ENCODE data around the gene TBX19.

Gene TBX19

DNA sequence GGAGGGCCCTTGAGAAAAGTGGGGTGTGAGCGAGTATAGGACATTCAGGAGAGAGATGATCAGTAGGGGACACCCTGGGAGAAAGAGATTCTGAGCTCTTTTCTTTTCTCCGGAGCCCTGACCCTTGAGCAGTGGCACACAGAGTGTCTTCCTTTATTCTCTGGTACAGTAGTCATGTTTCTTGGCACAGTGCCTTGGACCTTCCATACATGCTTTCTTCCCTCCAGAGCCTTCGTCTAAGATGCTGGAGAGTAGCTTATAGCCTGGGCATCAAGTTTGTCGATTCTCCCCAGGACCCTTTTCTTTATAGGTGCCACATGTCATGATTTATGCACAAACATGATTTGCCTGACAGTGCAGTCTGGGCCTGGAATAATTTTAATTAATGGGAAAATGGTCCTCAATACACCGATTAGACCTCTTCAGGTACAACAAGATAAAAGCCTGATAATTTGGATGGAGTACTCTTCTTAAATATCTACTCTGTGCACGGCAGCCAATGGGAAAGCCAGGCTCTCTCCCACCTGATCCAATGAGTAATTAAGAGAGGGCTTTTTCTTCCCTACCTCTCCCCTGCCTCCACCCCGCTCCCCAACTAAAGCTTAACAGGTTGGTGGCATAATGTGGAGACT, at the start of gene TBX19:
TSS of gene TBX19 (plus strand) at position 582 of the 632 bp plus-strand sequence. CDS start 214 bp downstream, outside the sequence.
- Histone ChIP-seq H2AFZ (ENCODE audit: low read length, unreplicated experiment) (no peak within 1 kb of the TSS), H3K36me3 (ENCODE audit: insufficient read depth, low read length) (no peaks in the 10 kb centered on the region), H3K4me3 (ENCODE audit: low read depth, low read length) (no peak within 1 kb of the TSS), H3K27ac (ENCODE audit: low read depth, low read length) (no peak within 1 kb of the TSS), H3K79me2 (ENCODE audit: control insufficient read depth, insufficient read depth, low read length, unreplicated experiment) (no peaks in the 10 kb centered on the region), H3K27me3 (ENCODE audit: insufficient read depth, low read length) (no peaks in the 10 kb centered on the region), H3K4me1 (ENCODE audit: control insufficient read depth, insufficient read depth, low read length, unreplicated experiment) (no peaks in the 10 kb centered on the region)

DNA sequence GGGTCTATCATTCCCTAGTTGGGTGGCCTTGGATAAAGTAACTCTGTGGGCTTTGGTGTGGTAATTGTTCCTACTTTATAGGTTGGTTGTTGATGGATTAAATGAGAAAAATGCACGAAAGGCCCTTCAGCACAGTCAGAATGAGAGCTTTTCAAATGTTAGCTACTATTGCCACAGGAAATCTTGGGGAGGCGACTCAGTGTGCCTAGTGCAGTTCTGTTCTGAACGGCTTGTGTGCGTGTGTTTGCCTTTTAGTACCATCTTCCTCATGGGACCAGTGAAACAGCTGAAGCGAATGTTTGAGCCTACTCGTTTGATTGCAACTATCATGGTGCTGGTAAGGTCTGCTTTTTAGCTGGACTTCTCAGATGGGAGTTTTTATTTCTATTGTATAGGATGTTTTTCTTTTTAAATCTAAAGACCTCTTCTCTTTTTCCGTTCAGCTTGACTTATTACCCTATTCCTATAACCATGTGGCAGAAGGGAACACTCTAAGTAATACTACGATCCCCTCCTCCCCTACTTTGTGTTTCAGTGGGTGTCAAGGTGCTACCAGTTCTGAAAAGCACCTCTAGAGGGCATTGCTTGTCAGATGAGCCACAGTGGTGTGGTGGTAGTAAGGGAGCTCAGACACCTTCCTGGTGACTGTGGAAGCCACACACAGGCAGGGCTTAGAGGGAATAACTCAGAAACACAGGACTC, 45.7 kb upstream of the TBX19 start:
- Histone ChIP-seq H2AFZ (ENCODE audit: low read length, unreplicated experiment) (no peak overlapping the region), H3K4me1 (ENCODE audit: control insufficient read depth, insufficient read depth, low read length, unreplicated experiment) (peaks cover 4% of the 10 kb centered on the region), H3K79me2 (ENCODE audit: control insufficient read depth, insufficient read depth, low read length, unreplicated experiment) (peaks cover 15% of the 10 kb centered on the region), H3K27ac (ENCODE audit: low read depth, low read length) (no peak overlapping the region), H3K4me3 (ENCODE audit: low read depth, low read length) (no peak overlapping the region), H3K27me3 (ENCODE audit: insufficient read depth, low read length) (no peaks in the 10 kb centered on the region), H3K36me3 (ENCODE audit: insufficient read depth, low read length) (no peaks in the 10 kb centered on the region; the same call in 1 of the 2 replicates)

DNA sequence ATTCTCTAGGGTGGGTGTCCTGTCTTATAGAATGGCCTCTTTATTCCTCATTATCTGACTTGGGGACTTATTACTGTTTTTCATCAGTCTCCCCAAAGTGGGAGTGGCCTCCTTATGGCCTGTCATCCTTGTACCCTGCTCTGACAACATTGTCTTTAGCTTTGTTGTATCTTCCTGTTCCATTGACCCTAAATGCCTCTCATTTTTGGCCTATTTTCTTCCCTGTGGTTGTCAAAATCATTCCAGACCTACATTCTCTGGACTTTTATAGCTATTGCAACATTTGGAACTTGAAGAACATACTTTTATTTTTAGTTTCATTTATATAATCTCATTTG, 45.2 kb upstream of the TBX19 start:
- Histone ChIP-seq H3K27me3 (ENCODE audit: insufficient read depth, low read length) (no peaks in the 10 kb centered on the region), H3K4me1 (ENCODE audit: control insufficient read depth, insufficient read depth, low read length, unreplicated experiment) (peaks cover 4% of the 10 kb centered on the region), H3K4me3 (ENCODE audit: low read depth, low read length) (no peak overlapping the region), H3K79me2 (ENCODE audit: control insufficient read depth, insufficient read depth, low read length, unreplicated experiment) (peaks cover 12% of the 10 kb centered on the region), H2AFZ (ENCODE audit: low read length, unreplicated experiment) (no peak overlapping the region), H3K36me3 (ENCODE audit: insufficient read depth, low read length) (no peaks in the 10 kb centered on the region; the same call in 1 of the 2 replicates), H3K27ac (ENCODE audit: low read depth, low read length) (no peak overlapping the region)

DNA sequence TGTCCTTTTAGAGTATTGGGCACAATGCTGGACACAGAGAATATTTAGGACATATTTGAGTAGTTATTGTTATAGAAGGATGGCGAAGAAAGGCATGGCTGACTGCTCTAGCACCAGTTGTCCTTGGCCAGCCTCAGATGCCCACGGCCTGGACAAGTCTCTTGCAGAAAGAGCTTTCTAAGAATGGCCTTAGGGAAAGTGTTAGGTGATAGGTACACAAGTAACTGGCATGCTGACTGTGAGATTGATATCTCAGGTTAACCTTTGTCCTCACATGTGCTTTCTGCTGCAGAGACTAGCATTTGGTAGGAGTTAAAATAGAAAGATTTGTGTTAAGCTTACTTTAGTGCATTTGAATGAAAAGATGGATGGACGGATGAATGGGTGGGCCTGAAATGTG, 44.7 kb upstream of the TBX19 start:
- no peaks in the 10 kb centered on the region; the same call in 1 of the 2 replicates for H3K36me3 ChIP-seq (ENCODE audit: insufficient read depth, low read length)
- peaks cover 7% of the 10 kb centered on the region for H3K79me2 ChIP-seq (ENCODE audit: control insufficient read depth, insufficient read depth, low read length, unreplicated experiment)
- no peaks in the 10 kb centered on the region for H3K27me3 ChIP-seq (ENCODE audit: insufficient read depth, low read length)

DNA sequence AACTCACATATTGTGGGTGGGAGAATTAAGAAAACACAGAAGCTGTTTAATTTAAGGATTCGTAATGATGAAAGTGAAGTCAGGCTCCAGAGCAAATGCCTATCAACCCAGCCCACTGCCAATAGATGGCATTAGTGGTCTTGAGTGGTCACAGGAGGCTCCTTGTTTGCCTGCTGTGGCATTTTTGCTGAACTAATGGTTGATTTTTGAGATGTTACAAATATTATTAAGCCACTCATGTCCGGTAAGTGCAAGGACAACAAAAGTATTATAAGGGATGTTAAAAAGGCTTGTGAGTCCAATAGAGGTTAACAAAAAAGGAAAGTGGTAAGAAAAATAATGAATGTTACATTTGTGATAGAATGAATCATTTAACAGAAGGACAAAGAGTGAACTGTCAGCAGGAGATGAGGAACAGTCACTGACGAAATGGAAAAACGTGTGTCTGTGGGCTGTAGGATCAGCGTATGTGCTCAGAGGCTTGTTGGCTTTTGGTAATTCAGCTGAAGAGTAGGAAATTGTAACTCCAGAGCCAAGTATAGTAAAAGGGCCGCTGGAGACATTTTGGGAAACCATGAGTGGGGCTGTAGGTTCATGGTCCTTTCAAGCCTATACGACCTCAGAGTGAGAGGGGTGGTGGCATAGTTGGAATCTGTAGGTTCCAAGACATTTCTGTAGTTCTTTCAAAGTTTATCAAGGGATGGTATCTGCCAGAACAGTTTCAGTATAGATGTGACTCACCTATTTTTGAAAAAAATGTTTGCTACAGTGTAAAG, 43.7 kb upstream of the TBX19 start:
- H3K79me2 ChIP-seq (ENCODE audit: control insufficient read depth, insufficient read depth, low read length, unreplicated experiment): peaks cover 4% of the 10 kb centered on the region
- H3K36me3 ChIP-seq (ENCODE audit: insufficient read depth, low read length): no peaks in the 10 kb centered on the region; the same call in 1 of the 2 replicates
- no peak overlapping the region for H3K27ac ChIP-seq (ENCODE audit: low read depth, low read length)
- no peaks in the 10 kb centered on the region for H3K27me3 ChIP-seq (ENCODE audit: insufficient read depth, low read length)
- H3K4me3 ChIP-seq (ENCODE audit: low read depth, low read length): no peak overlapping the region
- H2AFZ ChIP-seq (ENCODE audit: low read length, unreplicated experiment): no peak overlapping the region
- H3K4me1 ChIP-seq (ENCODE audit: control insufficient read depth, insufficient read depth, low read length, unreplicated experiment): peaks cover 4% of the 10 kb centered on the region

More for the DNA sequence above, 44.7 kb upstream of the TBX19 start:
- H2AFZ ChIP-seq (ENCODE audit: low read length, unreplicated experiment): no peak overlapping the region
- H3K27ac ChIP-seq (ENCODE audit: low read depth, low read length): no peak overlapping the region
- no peak overlapping the region for H3K4me3 ChIP-seq (ENCODE audit: low read depth, low read length)
- H3K4me1 ChIP-seq (ENCODE audit: control insufficient read depth, insufficient read depth, low read length, unreplicated experiment): peaks cover 4% of the 10 kb centered on the region

DNA sequence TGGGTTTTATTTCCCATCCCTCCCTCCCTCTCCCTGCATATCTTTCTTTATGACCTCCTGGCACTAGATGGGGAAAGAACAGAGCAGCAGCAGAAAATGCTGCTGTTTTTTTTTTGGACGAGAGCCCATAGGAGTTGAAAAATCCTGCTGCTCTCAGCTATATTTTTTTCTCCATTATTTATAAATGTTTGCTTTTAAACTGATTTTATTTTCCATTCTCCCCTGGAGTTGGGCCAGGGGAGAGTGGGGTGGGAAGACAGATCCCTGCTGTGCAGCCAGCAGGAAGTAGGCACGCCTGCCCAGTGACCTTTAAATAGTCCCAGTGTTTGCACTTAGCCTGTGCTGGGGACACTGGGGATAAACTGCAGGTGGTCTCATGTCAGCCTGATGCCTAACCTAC, 37.5 kb upstream of the TBX19 start:
- Histone ChIP-seq H3K4me3 (ENCODE audit: low read depth, low read length) (no peak overlapping the region), H2AFZ (ENCODE audit: low read length, unreplicated experiment) (no peak overlapping the region), H3K27me3 (ENCODE audit: insufficient read depth, low read length) (no peaks in the 10 kb centered on the region), H3K27ac (ENCODE audit: low read depth, low read length) (no peak overlapping the region), H3K79me2 (ENCODE audit: control insufficient read depth, insufficient read depth, low read length, unreplicated experiment) (no peaks in the 10 kb centered on the region), H3K36me3 (ENCODE audit: insufficient read depth, low read length) (peaks cover 18% of the 10 kb centered on the region), H3K4me1 (ENCODE audit: control insufficient read depth, insufficient read depth, low read length, unreplicated experiment) (no peaks in the 10 kb centered on the region)

DNA sequence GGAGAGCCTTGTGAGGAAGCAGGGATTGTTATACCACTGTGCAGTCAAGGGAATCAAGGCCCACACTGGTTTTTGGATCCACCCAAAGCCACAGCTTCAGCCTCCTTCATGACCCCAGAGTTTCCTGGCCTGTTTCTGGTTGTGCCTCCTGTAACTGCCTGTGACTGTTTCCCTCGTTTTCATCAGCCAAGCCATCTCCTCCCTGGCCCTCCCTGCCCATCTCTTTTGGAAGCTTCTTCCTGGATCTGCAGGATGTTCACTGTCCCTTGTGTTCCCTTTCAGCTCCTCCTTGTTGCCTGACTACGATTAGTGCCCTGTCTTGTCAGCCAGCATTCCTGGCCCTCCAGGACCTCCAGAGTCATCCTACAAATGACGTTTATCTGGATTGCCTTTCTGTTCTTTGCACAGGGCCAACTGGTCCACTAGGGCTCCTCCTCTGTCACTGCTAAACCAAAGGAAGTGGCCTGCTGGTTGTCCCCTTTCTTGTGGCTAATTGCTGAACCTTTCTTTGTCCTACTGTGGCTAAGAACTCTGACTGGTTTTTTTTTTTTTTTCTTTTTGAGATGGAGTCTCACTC, 37.0 kb upstream of the TBX19 start:
- Histone ChIP-seq H3K27me3 (ENCODE audit: insufficient read depth, low read length) (no peaks in the 10 kb centered on the region), H3K79me2 (ENCODE audit: control insufficient read depth, insufficient read depth, low read length, unreplicated experiment) (no peaks in the 10 kb centered on the region), H2AFZ (ENCODE audit: low read length, unreplicated experiment) (no peak overlapping the region), H3K4me3 (ENCODE audit: low read depth, low read length) (no peak overlapping the region), H3K27ac (ENCODE audit: low read depth, low read length) (no peak overlapping the region), H3K4me1 (ENCODE audit: control insufficient read depth, insufficient read depth, low read length, unreplicated experiment) (no peaks in the 10 kb centered on the region), H3K36me3 (ENCODE audit: insufficient read depth, low read length) (peaks cover 18% of the 10 kb centered on the region)

DNA sequence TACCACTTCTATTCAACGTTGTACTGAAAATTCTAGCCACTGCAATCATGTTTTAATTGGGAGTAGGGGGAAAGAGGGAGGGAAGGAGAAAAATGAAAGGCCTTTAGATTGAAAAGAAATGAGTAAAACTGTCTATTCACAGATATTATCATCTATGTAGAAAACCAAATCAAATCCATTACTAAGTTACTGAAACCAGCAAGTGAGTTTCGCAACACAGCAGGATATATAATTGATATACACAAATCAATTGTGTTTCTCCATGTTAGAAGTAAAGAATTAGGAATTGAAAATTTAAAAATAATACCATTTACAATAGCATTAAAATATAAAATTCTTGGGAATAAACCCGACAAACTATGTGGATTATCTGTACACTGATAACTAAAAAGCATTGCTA, 35.6 kb upstream of the TBX19 start:
- no peaks in the 10 kb centered on the region for H3K4me1 ChIP-seq (ENCODE audit: control insufficient read depth, insufficient read depth, low read length, unreplicated experiment)
- H3K27me3 ChIP-seq (ENCODE audit: insufficient read depth, low read length): no peaks in the 10 kb centered on the region
- no peak overlapping the region for H3K4me3 ChIP-seq (ENCODE audit: low read depth, low read length)
- no peak overlapping the region for H2AFZ ChIP-seq (ENCODE audit: low read length, unreplicated experiment)
- H3K27ac ChIP-seq (ENCODE audit: low read depth, low read length): no peak overlapping the region
- H3K79me2 ChIP-seq (ENCODE audit: control insufficient read depth, insufficient read depth, low read length, unreplicated experiment): peaks cover 6% of the 10 kb centered on the region
- H3K36me3 ChIP-seq (ENCODE audit: insufficient read depth, low read length): peaks cover 21% of the 10 kb centered on the region

DNA sequence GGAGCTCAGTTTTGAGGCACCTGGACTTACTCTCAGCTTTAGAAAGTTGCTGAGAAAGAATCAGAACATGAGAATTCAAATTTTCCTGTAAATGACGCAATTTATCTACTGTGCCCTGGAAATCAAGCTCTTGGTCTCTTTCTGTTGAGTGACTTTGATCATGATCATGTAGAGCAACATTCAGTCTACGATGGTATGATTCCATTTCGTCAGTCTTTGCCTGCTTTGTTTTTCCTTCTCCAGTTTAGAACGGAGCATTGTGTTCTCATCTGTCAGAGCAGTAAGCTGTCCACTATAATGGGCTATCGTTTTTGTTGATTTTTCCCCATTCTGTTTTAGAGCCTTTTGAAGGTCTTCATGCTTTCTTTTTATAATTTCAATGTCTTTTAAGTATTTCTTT, 34.2 kb upstream of the TBX19 start:
- peaks cover 10% of the 10 kb centered on the region for H3K79me2 ChIP-seq (ENCODE audit: control insufficient read depth, insufficient read depth, low read length, unreplicated experiment)
- H2AFZ ChIP-seq (ENCODE audit: low read length, unreplicated experiment): no peak overlapping the region
- H3K27ac ChIP-seq (ENCODE audit: low read depth, low read length): no peak overlapping the region
- no peaks in the 10 kb centered on the region for H3K27me3 ChIP-seq (ENCODE audit: insufficient read depth, low read length)
- H3K4me1 ChIP-seq (ENCODE audit: control insufficient read depth, insufficient read depth, low read length, unreplicated experiment): no peaks in the 10 kb centered on the region
- H3K36me3 ChIP-seq (ENCODE audit: insufficient read depth, low read length): peaks cover 21% of the 10 kb centered on the region
- H3K4me3 ChIP-seq (ENCODE audit: low read depth, low read length): no peak overlapping the region

DNA sequence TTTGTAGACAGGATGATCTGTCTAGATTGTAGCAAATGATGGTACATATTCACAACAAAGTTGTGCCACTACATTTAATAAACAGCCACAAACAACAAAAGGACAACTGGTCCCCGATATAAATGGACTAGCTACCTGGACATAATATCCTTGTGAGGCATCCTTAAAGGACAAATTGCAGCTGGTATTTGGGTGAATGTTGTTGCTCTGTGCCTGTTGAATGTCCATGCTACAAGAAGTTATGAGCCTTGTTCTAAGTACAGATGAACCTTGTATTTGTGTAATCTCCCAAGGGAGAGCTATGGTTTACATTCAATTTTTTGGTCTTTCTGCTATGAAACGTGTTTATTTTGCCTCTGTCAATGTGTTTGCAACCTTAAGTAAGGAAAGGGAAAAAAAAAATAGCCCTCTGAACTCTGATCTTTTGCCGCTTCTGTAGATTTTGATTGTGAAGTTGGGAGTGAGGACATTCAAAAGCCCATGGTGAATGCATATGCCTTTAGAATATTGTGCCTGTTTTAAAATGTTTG, 28.4 kb upstream of the TBX19 start:
- peaks cover 23% of the 10 kb centered on the region for H3K36me3 ChIP-seq (ENCODE audit: insufficient read depth, low read length)
- H2AFZ ChIP-seq (ENCODE audit: low read length, unreplicated experiment): no peak overlapping the region
- H3K27ac ChIP-seq (ENCODE audit: low read depth, low read length): no peak overlapping the region
- no peak overlapping the region for H3K4me3 ChIP-seq (ENCODE audit: low read depth, low read length)
- no peaks in the 10 kb centered on the region for H3K27me3 ChIP-seq (ENCODE audit: insufficient read depth, low read length)
- peaks cover 4% of the 10 kb centered on the region for H3K4me1 ChIP-seq (ENCODE audit: control insufficient read depth, insufficient read depth, low read length, unreplicated experiment)
- peaks cover 10% of the 10 kb centered on the region for H3K79me2 ChIP-seq (ENCODE audit: control insufficient read depth, insufficient read depth, low read length, unreplicated experiment)

All from ACC112 (cell line).